GM21390 (cell line): ENCODE data around the gene TMEM95.

Source experiments
- ATAC-seq: cut with Tn5 transposase; IDR thresholded peaks from one replicate; pipeline ENCODE4 v1.9.1; 2021; ENCODE audit not compliant: unreplicated experiment

The TMEM95 gene

DNA sequence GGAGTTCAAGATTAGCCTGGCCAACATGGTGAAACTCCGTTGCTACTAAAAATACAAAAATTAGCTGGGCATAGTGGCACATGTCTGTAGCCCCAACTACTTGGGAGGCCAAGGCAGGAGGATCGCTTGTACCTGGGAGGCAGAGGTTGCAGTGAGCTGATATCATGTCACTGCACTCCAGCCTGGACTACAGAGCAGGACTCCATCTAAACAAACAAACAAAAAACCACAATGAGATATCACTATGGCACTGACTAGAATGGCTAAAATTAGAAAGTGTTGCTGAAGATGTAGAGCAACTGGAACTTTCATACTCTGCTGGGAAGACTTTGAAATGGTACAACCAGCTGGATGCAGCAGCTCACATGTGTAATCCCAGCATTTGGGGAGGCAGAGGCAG lies 19.4 kb downstream of the TMEM95 start:
- ATAC-seq, result no peak

DNA sequence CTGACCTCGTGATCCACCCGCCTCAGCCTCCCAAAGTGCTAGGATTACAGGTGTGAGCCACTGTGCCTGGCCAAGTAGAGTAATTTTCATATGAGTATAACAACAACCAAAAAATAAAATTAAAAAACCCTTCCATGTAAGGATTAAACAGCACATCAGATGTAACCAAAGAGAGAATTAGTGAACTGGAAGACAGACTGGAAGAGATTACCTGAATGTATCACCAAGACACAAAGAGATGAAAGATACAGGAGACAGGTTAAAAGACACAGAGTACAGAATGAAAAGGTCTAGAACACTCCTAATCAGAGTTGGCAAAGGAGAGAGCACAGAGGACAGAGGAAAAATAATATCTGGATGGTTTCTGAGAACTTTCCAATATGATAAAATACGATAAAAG lies 24.2 kb downstream of the TMEM95 start:
- ATAC-seq, result no peak

GRCh38 chr17:7380321-7380720 lies 25.4 kb downstream of the TMEM95 start:
- no peak for ATAC-seq

DNA sequence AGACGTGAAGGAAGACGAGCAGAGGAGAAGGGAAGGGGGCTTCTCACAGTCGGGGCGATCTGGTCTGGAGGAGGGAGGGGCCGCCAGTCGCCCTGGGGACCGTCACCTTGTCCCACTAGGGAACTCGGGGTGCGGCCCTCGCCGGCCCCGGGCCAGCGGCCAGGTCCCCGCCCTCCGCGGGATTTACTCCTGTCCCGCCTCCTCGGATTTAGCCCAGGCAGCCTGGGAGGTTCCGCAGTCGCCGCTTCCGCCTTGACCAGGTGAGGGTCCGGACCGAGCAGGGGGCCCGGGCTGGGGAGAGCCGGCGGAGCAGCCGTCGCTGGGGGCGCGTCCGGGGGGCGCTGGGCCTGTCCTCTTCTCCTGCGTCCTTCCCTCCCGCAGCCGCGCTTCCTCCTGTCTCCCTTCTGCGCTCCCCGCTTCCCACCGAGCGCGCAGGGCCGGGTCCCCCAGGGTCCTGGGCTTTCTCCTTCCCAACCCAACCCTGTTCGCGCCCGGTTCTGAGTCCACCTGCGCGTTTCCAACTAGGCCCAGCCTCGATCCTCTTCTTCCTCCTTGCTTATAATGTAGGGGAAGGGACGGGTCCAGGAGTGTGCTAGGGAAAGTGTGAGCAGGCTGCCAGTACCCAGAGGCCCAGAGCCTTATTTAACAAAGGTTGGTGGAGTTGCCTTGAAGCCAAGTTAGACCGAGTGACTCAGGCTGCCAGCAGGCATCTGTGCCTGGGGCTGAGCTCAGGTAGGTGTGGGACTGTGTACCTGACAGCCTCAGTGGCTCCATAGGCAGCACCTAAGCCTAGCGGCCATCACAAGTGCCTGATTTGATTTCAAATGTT lies 26.1 kb downstream of the TMEM95 start, which contains the start of gene TNK1:
Gene TNK1 (plus strand): TSS at position 235 of the 829 bp plus-strand sequence. CDS start 1,838 bp downstream, outside the sequence.
- ATAC-seq, result no peak

DNA sequence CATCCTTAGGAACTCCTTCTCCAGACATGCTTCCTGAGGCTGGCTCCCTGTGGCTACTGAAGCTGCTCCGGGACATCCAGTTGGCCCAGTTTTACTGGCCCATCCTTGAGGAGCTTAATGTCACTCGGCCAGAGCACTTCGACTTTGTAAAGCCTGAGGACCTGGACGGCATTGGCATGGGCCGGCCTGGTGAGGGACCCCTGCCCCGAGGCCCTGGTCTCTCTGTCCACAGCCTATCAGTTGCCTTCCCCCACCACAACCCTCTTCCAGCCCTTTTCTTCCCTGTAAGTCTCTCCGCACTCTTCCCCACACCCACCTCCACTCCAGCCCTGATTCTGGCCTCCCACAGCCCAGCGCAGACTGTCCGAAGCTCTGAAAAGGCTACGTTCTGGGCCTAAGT lies 27.9 kb downstream of the TMEM95 start:
- no peak for ATAC-seq

DNA sequence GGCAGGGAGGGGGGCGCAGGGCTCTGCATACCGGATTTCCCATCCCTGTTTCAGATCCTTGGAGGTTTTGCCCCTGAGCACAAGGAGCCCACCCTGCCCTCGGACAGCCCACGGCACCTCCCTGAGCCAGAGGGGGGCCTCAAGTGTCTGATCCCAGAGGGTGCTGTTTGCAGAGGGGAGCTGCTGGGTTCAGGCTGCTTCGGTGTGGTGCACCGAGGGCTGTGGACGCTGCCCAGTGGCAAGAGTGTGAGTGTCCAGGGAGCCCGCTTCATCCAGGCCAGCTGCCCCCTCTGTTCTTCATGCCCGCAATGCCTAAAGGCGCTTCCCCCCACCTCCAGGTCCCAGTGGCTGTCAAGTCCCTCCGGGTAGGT lies 28.4 kb downstream of the TMEM95 start:
- no peak for ATAC-seq

DNA sequence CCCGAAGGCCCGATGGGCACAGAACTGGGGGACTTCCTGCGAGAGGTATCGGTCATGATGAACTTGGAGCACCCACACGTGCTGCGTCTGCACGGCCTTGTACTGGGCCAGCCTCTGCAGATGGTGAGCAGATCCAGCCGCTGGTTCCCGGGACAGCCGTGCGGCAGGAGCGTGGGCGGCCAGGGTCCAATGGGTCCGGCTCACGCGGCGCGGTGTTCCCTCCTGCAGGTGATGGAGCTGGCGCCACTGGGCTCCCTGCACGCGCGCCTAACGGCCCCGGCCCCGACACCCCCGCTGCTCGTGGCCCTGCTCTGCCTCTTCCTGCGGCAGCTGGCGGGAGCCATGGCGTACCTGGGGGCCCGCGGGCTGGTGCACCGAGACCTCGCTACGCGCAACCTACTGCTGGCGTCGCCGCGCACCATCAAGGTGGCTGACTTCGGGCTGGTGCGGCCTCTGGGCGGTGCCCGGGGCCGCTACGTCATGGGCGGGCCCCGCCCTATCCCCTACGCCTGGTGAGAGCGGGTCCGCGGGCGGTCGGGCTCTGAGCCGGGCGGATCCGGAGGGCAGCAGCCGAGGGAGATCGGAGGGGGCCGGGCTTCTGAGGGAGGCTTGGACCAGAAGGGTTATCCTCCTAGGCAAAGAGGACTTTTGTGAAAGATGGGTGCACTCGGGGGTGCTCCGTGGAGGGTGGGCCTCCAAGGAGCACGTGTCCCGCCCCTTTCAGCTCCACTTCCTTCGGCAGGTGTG lies 29.0 kb downstream of the TMEM95 start:
- peak; percentile 64 for ATAC-seq

GRCh38 chr17:7384489-7385081 lies 29.6 kb downstream of the TMEM95 start:
- ATAC-seq, result no peak

DNA sequence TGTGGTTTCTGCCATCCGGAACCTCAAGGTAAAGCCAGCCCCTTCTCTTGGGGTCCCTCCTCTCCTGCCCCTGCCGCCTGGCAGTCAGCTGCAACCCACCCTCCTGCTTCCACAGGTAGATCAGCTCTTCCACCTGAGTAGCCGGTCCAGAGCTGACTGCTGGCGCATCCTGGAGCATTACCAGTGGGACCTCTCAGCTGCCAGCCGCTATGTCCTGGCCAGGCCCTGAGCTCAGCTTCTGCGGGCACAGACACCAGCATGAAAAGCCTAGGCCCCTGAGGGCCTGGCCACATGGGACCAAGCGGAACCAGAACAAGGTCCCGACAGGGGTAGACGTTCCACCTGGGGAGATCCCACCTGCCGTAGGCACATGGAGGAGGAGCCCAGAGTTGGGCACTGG lies 33.9 kb downstream of the TMEM95 start:
- ATAC-seq, result no peak

- no peak for ATAC-seq
Observed at GRCh38 chr17:7389924-7390910, 35.3 kb downstream of the TMEM95 start.

GRCh38 chr17:7391307-7391706 lies 36.4 kb downstream of the TMEM95 start:
- no peak for ATAC-seq

- no peak for ATAC-seq
Observed at GRCh38 chr17:7392696-7393612, 38.0 kb downstream of the TMEM95 start.

DNA sequence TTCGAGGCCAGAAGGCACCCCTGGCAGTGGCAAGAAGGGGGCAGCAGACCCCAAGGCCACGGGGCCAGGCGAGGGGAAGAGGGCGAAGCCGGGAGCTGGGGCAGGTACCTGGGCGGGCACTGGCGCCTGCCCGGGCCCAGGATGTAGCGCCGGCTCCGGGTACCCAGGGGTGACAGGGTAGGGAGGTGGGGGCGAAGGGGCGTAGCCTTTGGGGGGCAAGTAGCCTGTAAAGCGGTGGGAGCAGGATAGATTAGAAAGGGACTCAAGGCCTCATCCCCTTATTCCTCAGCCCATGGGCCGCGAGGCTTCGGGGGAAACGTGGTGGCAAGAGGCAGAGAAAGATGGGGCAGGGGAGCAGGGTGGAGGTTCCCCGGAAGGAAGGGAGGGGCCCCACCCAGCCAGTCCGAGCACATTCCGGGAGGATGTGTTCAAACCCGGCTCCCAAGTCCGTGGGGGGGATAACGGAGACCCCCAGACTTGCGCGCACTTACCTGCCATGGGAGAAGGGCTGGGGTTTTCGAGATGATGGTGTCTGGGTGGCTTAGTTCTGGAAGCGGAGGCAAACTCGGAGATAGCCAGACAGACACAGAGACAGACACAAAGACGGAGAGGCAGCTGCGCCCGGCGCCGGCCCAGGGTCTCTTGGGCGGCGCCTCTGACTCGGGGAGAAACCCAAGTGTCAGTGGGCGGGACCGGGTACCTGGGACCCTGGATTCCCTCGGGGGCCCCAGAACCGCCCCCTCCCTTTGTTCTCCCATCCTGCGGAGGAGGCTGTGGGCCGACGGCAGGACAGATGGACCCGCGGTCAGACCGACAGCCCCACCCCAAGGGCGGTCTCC lies 38.9 kb downstream of the TMEM95 start:
- ATAC-seq, result peak; percentile 32

- peak; percentile 83 for ATAC-seq
Observed at GRCh38 chr17:7394452-7395191, 39.7 kb downstream of the TMEM95 start, which contains the start of gene PLSCR3. TSS of gene PLSCR3 (minus strand) at chr17:7394525. CDS start at chr17:7394110, 415 bp downstream.

GRCh38 chr17:7396147-7396546 lies 41.2 kb downstream of the TMEM95 start:
- ATAC-seq, result no peak

DNA sequence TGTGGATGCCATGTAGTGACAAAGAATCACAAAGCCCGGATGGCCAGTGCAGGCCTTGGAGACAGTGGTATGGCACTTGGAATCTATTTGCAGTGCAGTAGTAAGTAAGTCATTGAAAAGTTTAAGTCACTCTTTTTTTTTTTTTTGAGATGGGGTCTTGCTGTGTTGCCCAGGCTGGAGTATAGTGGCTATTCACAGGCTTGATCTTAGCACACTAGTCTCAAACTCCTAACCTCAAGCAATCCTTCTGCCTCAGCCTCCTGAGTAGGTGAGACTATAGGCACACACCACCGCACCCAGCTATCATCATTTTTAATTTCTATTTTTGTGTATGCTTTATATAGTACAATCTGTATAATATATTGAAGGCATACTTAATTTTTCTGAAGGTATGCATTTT lies 43.7 kb downstream of the TMEM95 start:
- no peak for ATAC-seq

DNA sequence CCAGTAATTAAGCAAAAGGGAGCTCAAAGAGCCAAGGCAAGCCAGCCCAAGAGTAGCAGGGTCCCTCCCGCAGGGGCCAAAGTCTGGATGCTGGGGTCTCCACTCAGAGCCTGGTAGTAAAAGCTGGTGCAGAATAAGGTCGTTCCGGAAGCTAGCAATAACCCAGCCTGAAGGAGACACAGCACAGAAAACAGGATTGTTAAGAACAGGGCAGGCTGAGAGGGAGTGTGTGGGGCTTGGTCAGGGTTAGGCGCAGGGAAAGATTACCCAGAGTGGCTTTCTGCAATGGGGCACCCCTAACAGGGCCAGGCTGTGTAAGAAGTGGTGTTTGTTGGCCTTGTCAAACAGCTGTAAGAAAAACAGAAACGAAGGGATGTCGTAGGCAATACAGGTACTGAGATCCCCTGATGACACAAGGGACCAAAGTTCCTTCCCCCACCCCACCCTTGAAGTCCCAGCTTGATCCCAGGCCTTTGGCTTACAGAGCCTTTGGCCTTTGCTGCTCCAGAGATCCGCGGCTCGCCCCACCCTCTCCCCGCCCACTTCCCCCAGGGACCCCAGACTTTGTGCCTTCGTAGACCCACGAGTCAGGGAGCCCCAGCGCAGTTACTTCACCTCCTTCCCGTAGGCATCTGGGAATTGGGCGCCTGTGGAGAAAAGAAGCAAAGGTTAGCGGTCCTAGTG lies 48.2 kb downstream of the TMEM95 start:
- ATAC-seq, result no peak

DNA sequence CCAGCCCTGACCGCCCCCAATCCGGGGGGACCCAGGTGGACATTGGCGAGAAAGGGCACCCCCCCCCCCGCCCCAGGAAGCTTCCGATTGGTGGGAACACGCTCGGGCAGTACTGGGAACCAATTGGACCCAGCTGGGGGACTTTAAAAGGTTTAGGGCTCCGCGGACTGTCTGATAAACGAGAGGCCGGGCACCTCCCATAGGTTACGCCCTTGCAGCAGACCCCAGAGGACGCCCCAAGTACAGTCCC lies 48.7 kb downstream of the TMEM95 start:
- ATAC-seq, result no peak
